ENCODE data around the gene MYH10.

MYH10 gene

DNA sequence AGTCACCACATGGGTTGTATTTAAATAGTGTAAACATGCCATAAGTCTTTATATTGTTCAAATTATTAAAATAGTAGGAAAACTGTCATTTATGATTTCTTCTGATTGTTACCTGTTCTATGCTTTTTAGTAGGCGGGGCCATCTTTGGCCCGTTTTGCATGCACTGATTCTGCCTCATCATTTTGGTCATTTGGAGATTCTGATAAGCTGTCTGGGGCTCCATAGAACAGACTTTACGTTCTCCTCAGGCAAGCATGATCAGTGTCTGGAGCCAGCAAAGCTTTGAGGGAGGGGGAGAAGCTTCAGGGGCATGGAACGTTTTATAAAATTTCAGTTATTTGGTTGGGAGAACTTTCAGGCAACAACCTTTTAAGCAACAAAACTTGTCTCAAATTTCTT is 186.0 kb downstream of the MYH10 start:
- DNase-seq (ENCODE audit: low spot score) = peak; percentile 1

GRCh38 chr17:8443756-8444155 is 186.8 kb downstream of the MYH10 start:
- peak; percentile 44 for DNase-seq (ENCODE audit: low spot score)

DNA sequence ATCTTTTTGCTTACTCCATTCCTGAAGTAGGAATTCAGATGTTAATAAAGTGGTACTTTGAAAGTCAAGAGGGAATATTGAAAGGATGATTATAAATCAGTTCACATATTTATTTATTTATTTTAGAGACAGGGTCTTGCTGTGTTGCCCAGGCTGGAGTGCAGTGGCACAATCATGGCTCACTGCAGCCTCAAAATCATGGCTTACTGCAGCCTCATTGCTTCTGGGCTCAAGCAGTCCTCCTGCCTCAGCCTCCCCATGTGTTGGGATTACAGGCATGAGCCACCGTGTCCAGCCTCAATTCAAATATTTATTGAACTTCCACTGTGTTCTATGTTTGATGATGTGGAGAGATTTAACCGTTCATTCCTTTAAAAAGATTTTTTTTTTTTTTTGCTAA is 188.2 kb downstream of the MYH10 start:
- peak; percentile 15 for DNase-seq (ENCODE audit: low spot score)

DNA sequence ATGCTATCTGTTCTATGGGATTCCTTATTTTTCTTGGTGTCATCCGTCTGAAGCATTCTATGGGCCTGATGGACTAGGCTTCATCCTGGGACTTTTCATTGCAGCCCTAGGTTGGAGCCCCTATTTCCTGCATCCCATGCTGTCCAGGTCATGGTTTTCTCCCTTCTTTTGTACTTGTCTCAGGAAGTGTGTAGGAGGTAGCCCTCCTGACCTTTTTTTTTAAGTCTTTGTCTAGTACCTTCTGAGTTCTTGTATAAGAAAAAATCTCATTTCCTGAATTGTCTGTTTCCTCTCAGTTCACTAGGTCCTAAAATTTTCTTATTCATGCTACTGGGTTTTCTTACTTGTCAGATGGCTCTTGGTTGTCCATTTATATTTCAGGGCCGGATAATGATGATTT is 188.8 kb downstream of the MYH10 start:
- DNase-seq (ENCODE audit: low spot score) = peak; percentile 1

- peak; percentile 8 for DNase-seq (ENCODE audit: low spot score)
Measured at GRCh38 chr17:8439681-8440080, 190.8 kb downstream of the MYH10 start.

DNA sequence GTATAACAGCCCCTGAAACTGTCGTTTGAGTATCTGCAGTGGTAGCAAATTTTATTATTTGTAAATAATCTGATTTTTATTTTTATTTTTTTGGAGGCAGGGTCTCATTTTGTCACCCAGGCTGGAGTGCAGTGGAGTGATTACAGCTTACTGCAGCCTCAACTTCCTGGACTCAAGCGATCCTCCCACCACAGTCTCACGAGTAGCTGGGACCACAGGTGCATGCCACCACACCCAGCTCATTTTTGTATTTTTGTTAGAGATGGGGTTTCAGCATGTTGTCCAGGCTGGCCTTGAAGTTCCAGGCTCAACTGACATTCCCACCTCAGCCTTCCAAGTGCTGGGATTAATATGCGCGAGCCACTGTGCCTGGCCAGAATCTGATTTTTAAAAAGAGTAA is 192.1 kb downstream of the MYH10 start:
- DNase-seq (ENCODE audit: low spot score) = peak; percentile 24

DNA sequence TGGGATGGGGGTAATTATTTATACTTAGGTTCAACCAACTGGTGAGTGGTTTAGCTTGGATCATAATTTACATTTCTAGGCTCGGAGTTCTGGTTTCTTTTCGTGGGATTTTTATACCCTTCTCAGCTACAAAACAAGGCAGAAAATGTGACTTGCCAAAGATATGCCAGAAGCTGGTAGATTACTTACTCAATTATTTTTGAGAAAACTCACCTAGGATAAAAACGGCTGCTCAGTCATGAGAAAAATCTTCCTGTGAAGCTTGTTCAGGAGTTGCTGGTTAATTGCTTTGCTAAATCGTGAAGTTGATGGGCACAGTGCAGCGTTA is 193.7 kb downstream of the MYH10 start:
- DNase-seq (ENCODE audit: low spot score) = peak; percentile 16

- DNase-seq (ENCODE audit: low spot score) = peak; percentile 87
Measured at GRCh38 chr17:8436169-8436843, 194.2 kb downstream of the MYH10 start.

DNA sequence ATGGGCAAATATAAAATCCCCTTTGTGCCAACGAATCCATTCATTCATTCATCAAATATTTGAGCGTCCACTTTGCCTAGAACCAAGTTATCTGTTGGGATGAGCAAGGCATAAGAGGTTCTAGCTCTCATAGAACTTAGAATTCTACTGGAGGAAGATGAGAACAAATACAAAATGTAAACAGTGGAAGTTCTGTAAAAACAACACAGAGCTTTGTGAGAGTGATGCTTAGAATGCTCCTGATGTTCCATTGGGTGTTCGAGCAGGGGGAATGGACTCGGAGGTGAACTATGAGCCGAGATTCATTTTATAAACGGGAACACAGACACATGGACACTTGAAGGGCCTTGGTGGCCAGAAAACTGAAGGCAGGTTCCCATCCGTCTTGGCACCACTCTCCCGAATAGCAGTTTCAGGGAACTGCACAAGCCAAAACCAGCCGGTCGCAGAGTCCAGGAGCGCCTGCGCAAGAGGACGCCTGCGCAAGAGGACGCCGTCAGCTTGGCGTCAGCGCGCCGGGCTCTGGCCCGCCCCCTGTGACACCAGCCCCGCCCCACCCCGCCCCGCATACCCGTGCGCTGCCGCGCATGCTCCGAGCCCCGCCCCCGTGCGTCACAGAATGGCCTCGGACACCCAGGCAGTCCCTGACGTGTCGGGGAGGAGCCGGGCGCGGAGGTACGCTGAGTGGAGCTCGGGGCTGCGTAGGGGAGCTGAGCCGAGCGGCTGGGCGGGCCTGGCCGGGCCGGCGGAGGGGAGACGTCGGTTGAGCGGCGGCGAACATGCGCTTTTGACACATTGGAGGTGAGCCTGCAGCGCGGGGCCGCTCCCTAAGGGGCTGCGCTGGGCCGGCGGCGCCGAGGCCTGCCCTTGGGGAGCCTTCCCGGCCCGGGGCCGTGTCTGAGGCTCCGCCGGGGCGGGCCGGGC is 195.0 kb downstream of the MYH10 start, which contains the start of gene NDEL1:
Gene NDEL1 (plus strand): TSS at position 640 of the 924 bp plus-strand sequence. CDS start 8,388 bp downstream, outside the sequence.
- DNase-seq (ENCODE audit: low spot score) = peak; percentile 100

DNA sequence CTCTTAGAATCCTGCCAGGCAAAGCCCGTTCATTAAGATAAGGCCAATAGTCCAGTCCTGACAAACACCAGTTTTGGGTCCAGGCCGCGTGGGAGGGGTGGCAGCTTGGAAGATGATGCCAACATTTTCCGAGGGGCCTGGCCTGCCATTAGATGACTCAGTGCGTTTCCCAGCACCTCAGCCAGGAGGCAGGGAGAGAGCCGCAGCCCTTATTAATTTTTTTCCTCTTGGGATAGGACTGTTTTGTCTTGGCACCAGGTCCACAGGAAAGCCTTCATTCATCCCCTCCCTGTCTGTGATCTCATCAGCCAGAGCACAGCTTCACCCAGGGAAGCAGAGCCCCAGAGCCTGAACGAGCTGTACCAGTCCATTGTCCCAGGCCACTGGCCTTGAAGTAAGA is 199.6 kb downstream of the MYH10 start:
- peak; percentile 44 for DNase-seq (ENCODE audit: low spot score)

- DNase-seq (ENCODE audit: low spot score) = no peak
Measured at GRCh38 chr17:8426802-8427201, 203.7 kb downstream of the MYH10 start.

- no peak for DNase-seq (ENCODE audit: low spot score)
Measured at GRCh38 chr17:8426094-8426720, 204.3 kb downstream of the MYH10 start.
